GM18868 (cell line): ENCODE data around the gene HCFC2.

Source experiments
- ATAC-seq: cut with Tn5 transposase; IDR thresholded peaks from one replicate; pipeline ENCODE4 v1.9.1; 2021; ENCODE audit warnings: mild to moderate bottlenecking, moderate library complexity; ENCODE audit not compliant: unreplicated experiment

Gene HCFC2

DNA sequence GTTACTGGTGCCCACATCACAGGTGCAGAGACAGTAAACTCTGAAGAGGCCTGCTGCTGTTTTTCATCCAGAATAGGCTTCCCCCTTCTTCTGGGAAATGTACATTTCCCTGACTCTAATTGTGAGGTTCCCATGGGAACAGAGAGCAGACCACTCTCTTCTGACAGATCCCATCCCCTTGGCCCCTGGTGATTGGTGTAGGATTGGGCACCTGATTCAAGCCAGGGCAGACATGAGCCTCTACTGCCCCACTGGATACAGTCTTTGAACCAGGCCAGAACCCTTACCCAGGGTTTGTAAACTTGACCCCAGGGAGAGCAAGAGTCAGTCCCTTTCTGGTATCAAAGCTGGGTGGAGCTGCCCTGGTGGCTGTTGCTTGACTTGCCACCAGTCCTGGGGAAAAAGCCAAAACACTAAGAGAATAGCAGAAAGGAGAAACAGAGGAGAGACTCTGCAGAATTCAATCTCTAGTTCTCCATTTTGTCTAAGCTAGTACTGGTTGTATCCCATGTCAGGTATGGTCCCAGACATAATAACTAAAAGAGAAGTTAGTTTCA, 88.4 kb downstream of the HCFC2 start:
- no peak for ATAC-seq

GRCh38 chr12:104154286-104154685, 90.0 kb downstream of the HCFC2 start:
- ATAC-seq: no peak

DNA sequence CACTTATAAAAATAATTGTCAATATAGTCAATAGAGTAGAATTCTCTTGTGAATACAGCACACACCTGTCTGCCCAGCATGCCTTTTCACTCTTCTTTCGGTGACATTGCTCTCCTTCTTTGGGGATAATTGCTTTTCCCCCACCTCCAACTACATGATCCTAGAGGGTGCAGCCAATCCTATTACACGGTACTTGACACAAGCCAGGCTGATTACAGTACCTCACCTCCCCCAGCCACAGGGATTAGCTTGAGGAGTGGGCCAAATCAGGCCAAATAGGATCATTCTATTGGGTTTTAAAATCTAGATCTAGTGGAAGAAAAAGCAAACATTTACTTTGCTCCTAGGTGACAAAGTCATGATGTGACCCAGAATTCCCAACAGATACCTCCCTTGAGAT, 90.5 kb downstream of the HCFC2 start:
- ATAC-seq: no peak
